SK-N-SH (cell line): ENCODE measurements around the gene NBEA. TPM values are rescaled to one million over a fixed set of nuclear protein-coding genes. Genes with fewer than 3 reads are reported as not detected.

Source experiments
- polyA plus RNA-seq, 3 experiments: library from polyadenylated mRNA; depleted of rRNA; stranded (reverse); fragments of >200 nt; gene quantifications; 2 replicates each; pipeline ENCODE4 v1.2.3, GENCODE V29; 2012
- small RNA-seq, 7 experiments: library from RNA; depleted of rRNA; stranded (forward); fragments of <200 nt; gene quantifications; one replicate each; pipeline ENCODE3, GENCODE V24; 2012

The NBEA gene
- polyA plus RNA-seq, 1 of the 3 experiments (the other 2 are of a cell fraction) = 12.3 TPM

Small RNA genes lying within 50 kb of the gene (small RNA-seq; reads per million reads assigned to genes)
- gene RF00017 = 0 reads per million in 7 experiments
